OCI-LY1 (cell line): ENCODE results near the gene EIF3F.

Source experiments
- CTCF ChIP-seq: fragments of 200-600 bp; sonication (generic), shearing (Covaris generic); IDR thresholded peaks from 2 replicates; pipeline ENCODE4 v1.5.1; 2017; ENCODE audit warnings: mild to moderate bottlenecking, antibody characterized with exemption, low read length, moderate library complexity, mixed read lengths
- EZH2 ChIP-seq: fragments of 200-600 bp; sonication (generic), shearing (Covaris generic); IDR thresholded peaks from 2 replicates; pipeline ENCODE4 v1.8.0; 2017; ENCODE audit warnings: borderline replicate concordance, mixed run types, mild to moderate bottlenecking, antibody characterized with exemption, low read length, moderate library complexity, mixed read lengths

- TF ChIP-seq CTCF, result peak; percentile 86
- no peak for TF ChIP-seq EZH2
Measured at GRCh38 chr11:8006349-8006977, 19.3 kb downstream of the EIF3F start.
